Measurements from ENCODE around the gene MYCN.

Gene MYCN

GRCh38 chr2:15939854-15940660 is at the start of gene MYCN:
TSS of gene MYCN (plus strand) at chr2:15940550. CDS start at chr2:15942065, 1,515 bp downstream.
- no peaks in the 10 kb centered on the region for H3K9me3 ChIP-seq (ENCODE audit: control insufficient read depth, low read length)
- H3K36me3 ChIP-seq (ENCODE audit: control insufficient read depth, insufficient read depth, low read length): no peaks in the 10 kb centered on the region
- peak within 1 kb of the TSS; percentile 47 for H3K4me3 ChIP-seq (ENCODE audit: low read length)
- H3K27me3 ChIP-seq (ENCODE audit: control insufficient read depth, insufficient read depth, low read length): peaks cover 23% of the 10 kb centered on the region
- peak within 1 kb of the TSS; percentile 58 for H3K9ac ChIP-seq (ENCODE audit: low read length)
- peaks cover 33% of the 10 kb centered on the region for H3K4me1 ChIP-seq (ENCODE audit: control insufficient read depth, insufficient read depth, low read length)

- Histone ChIP-seq H3K9ac (ENCODE audit: low read length) (no peak overlapping the region), H3K27me3 (ENCODE audit: control insufficient read depth, insufficient read depth, low read length) (no peaks in the 10 kb centered on the region), H3K4me3 (ENCODE audit: low read length) (no peak overlapping the region), H3K36me3 (ENCODE audit: control insufficient read depth, insufficient read depth, low read length) (no peaks in the 10 kb centered on the region), H3K9me3 (ENCODE audit: control insufficient read depth, low read length) (no peaks in the 10 kb centered on the region), H3K4me1 (ENCODE audit: control insufficient read depth, insufficient read depth, low read length) (peaks cover 5% of the 10 kb centered on the region)
Measured at GRCh38 chr2:15890936-15891905, 49.1 kb upstream of the MYCN start.

- Histone ChIP-seq H3K9ac (ENCODE audit: low read length) (no peak overlapping the region), H3K27me3 (ENCODE audit: control insufficient read depth, insufficient read depth, low read length) (no peaks in the 10 kb centered on the region), H3K36me3 (ENCODE audit: control insufficient read depth, insufficient read depth, low read length) (no peaks in the 10 kb centered on the region), H3K9me3 (ENCODE audit: control insufficient read depth, low read length) (no peaks in the 10 kb centered on the region), H3K4me3 (ENCODE audit: low read length) (no peak overlapping the region), H3K4me1 (ENCODE audit: control insufficient read depth, insufficient read depth, low read length) (peaks cover 5% of the 10 kb centered on the region)
Measured at GRCh38 chr2:15892151-15892880, 48.0 kb upstream of the MYCN start.

GRCh38 chr2:15893085-15893484 is 47.3 kb upstream of the MYCN start:
- no peaks in the 10 kb centered on the region for H3K9me3 ChIP-seq (ENCODE audit: control insufficient read depth, low read length)

GRCh38 chr2:15893689-15894480 is 46.5 kb upstream of the MYCN start:
- no peaks in the 10 kb centered on the region for H3K36me3 ChIP-seq (ENCODE audit: control insufficient read depth, insufficient read depth, low read length)
- no peaks in the 10 kb centered on the region for H3K27me3 ChIP-seq (ENCODE audit: control insufficient read depth, insufficient read depth, low read length)
- H3K4me1 ChIP-seq (ENCODE audit: control insufficient read depth, insufficient read depth, low read length): peaks cover 5% of the 10 kb centered on the region
- H3K9me3 ChIP-seq (ENCODE audit: control insufficient read depth, low read length): no peaks in the 10 kb centered on the region
- no peak overlapping the region for H3K9ac ChIP-seq (ENCODE audit: low read length)
- no peak overlapping the region for H3K4me3 ChIP-seq (ENCODE audit: low read length)

More at GRCh38 chr2:15893085-15893484, 47.3 kb upstream of the MYCN start:
- no peak overlapping the region for H3K9ac ChIP-seq (ENCODE audit: low read length)
- no peaks in the 10 kb centered on the region for H3K27me3 ChIP-seq (ENCODE audit: control insufficient read depth, insufficient read depth, low read length)
- peaks cover 5% of the 10 kb centered on the region for H3K4me1 ChIP-seq (ENCODE audit: control insufficient read depth, insufficient read depth, low read length)
- H3K4me3 ChIP-seq (ENCODE audit: low read length): no peak overlapping the region
- H3K36me3 ChIP-seq (ENCODE audit: control insufficient read depth, insufficient read depth, low read length): no peaks in the 10 kb centered on the region

DNA sequence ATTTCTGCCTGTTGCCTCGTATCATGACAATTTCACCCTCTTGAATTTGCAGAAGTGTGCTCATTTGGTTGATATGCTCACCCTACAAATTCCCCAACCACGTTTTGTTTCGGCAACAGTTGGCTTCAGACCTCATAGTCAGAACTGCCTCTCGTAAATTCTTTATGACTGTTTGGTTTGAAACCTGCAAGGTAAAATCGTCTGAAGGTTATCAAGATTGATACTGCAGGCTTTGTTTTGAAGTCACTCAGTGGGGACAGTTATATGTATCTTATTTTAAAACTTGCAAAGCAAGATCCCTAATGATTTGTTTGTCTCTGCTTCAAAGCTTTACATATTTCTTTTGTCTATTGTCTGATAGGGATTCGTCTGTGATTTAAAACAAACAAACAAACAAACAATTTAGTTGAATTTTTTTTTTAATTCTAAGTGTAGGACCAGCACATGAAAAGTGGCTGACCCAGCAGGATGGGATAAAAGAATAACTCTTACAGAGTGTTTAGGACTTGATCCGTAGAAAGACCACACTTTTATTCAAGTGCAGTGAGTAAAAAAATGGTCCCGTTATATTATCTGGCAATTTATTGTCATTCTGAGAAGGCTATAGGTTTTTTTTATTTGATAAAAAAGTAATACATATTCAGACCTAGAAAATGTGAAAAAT is 45.7 kb upstream of the MYCN start:
- H3K9ac ChIP-seq (ENCODE audit: low read length): no peak overlapping the region
- H3K9me3 ChIP-seq (ENCODE audit: control insufficient read depth, low read length): no peaks in the 10 kb centered on the region
- no peaks in the 10 kb centered on the region for H3K36me3 ChIP-seq (ENCODE audit: control insufficient read depth, insufficient read depth, low read length)
- H3K4me1 ChIP-seq (ENCODE audit: control insufficient read depth, insufficient read depth, low read length): peaks cover 5% of the 10 kb centered on the region
- H3K27me3 ChIP-seq (ENCODE audit: control insufficient read depth, insufficient read depth, low read length): no peaks in the 10 kb centered on the region
- no peak overlapping the region for H3K4me3 ChIP-seq (ENCODE audit: low read length)

- Histone ChIP-seq H3K9ac (ENCODE audit: low read length) (no peak overlapping the region), H3K4me1 (ENCODE audit: control insufficient read depth, insufficient read depth, low read length) (peaks cover 5% of the 10 kb centered on the region), H3K27me3 (ENCODE audit: control insufficient read depth, insufficient read depth, low read length) (no peaks in the 10 kb centered on the region), H3K36me3 (ENCODE audit: control insufficient read depth, insufficient read depth, low read length) (no peaks in the 10 kb centered on the region), H3K9me3 (ENCODE audit: control insufficient read depth, low read length) (no peaks in the 10 kb centered on the region), H3K4me3 (ENCODE audit: low read length) (no peak overlapping the region)
Measured at GRCh38 chr2:15895615-15896469, 44.5 kb upstream of the MYCN start.

DNA sequence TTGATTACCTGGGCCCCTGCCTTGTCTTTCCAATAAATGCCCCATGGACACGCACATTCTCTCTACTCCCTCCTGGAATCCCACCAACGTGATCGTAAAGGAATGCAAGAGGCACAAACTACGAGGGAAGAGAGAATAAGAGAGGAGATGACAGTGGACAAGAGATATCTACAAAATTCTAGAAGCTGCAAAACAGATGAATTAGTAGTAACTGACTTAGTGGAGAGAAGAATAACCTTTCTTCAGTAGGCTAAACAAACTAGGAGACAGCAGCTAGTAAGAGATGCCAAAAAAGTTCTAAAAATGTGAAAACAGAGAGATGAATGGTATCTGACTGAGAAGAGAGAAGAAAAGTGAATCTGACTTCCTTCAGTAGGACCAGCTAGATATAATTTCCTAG is 43.5 kb upstream of the MYCN start:
- Histone ChIP-seq H3K27me3 (ENCODE audit: control insufficient read depth, insufficient read depth, low read length) (no peaks in the 10 kb centered on the region), H3K36me3 (ENCODE audit: control insufficient read depth, insufficient read depth, low read length) (no peaks in the 10 kb centered on the region), H3K9me3 (ENCODE audit: control insufficient read depth, low read length) (no peaks in the 10 kb centered on the region), H3K4me3 (ENCODE audit: low read length) (no peak overlapping the region), H3K4me1 (ENCODE audit: control insufficient read depth, insufficient read depth, low read length) (no peaks in the 10 kb centered on the region), H3K9ac (ENCODE audit: low read length) (no peak overlapping the region)

- no peak overlapping the region for H3K9ac ChIP-seq (ENCODE audit: low read length)
- no peaks in the 10 kb centered on the region for H3K4me1 ChIP-seq (ENCODE audit: control insufficient read depth, insufficient read depth, low read length)
- H3K4me3 ChIP-seq (ENCODE audit: low read length): no peak overlapping the region
- no peaks in the 10 kb centered on the region for H3K9me3 ChIP-seq (ENCODE audit: control insufficient read depth, low read length)
- no peaks in the 10 kb centered on the region for H3K36me3 ChIP-seq (ENCODE audit: control insufficient read depth, insufficient read depth, low read length)
- no peaks in the 10 kb centered on the region for H3K27me3 ChIP-seq (ENCODE audit: control insufficient read depth, insufficient read depth, low read length)
Measured at GRCh38 chr2:15897431-15898098, 42.8 kb upstream of the MYCN start.

DNA sequence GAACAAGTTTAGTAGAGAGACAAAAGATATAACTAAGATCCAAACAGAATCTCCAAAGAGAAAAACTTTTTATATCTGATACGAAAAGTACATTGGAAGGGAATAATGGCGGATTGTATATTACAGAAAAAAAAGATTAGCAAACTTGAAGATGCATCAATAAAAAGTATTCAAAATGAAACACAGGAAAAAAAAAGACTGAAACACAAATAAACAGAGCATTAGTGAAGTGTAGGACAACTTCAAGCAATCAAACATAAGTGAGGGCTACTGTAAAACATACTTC is 41.1 kb upstream of the MYCN start:
- Histone ChIP-seq H3K27me3 (ENCODE audit: control insufficient read depth, insufficient read depth, low read length) (no peaks in the 10 kb centered on the region), H3K9me3 (ENCODE audit: control insufficient read depth, low read length) (no peaks in the 10 kb centered on the region), H3K36me3 (ENCODE audit: control insufficient read depth, insufficient read depth, low read length) (no peaks in the 10 kb centered on the region), H3K4me1 (ENCODE audit: control insufficient read depth, insufficient read depth, low read length) (no peaks in the 10 kb centered on the region), H3K9ac (ENCODE audit: low read length) (no peak overlapping the region), H3K4me3 (ENCODE audit: low read length) (no peak overlapping the region)

Measured in mucosa of stomach (tissue), 1 donor.